ENCODE results near the gene SBK2. TPM values are rescaled to one million over a fixed set of nuclear protein-coding genes. Genes with fewer than 3 reads are reported as not detected.
A peak's percentile ranks its signal among the peaks of the same experiment; 100 is the strongest.

Gene SBK2
- total and polyA plus RNA-seq, 2 donors (not counting 1 experiment from before 2014, with no cell fraction given), result not detected

DNA sequence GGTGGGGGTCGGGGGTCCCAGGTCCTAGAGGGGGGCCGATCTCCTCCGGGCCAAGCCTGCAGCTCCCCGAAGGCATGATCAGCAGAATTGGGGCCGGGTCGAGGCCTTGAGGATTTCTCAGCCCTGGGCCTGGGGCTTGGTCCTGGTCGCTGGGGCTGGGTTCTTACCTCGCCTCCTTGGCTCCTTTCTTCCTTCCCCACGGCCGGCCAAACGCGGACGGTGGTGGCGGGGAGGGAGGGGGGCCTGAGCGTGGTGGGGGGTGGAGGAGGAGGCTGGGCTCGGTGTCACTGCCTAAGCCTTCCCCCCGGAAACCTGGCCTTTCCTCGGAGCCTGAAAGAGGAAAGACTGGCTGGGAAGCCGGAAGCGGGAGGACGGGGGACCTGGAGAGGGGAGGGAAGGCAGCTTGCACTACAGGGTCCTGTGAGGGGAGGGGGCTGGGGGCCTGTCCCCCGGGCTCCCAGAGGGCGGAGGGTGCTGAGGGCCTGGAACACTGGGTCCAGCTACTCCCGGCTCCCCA, 43.8 kb upstream of the SBK2 start, which contains the start of gene ZNF579:
Gene ZNF579 (minus strand): TSS at position 221 of the 517 bp plus-strand sequence. CDS start 1,209 bp downstream, outside the sequence.
- Histone ChIP-seq H3K4me2 (ENCODE audit: extremely low read depth, insufficient read depth, low read length) (peak within 1 kb of the TSS; percentile 97), H4K20me1 (ENCODE audit: control insufficient read depth, extremely low read depth, insufficient read depth, low read length) (no peaks in the 10 kb centered on the region), H3K79me2 (ENCODE audit: control insufficient read depth, insufficient read depth, low read length) (peaks cover 11% of the 10 kb centered on the region), H3K27ac (ENCODE audit: insufficient read depth, low read length) (peak within 1 kb of the TSS; percentile 75), H3K4me1 (ENCODE audit: control insufficient read depth, extremely low read depth, insufficient read depth, low read length) (peaks cover 3% of the 10 kb centered on the region), H2AFZ (ENCODE audit: low read length) (peak within 1 kb of the TSS; percentile 95), H3K9me3 (ENCODE audit: control insufficient read depth, insufficient read depth, low read depth, low read length) (no peaks in the 10 kb centered on the region), H3K9ac (ENCODE audit: insufficient read depth, low read length) (peak within 1 kb of the TSS; percentile 80), H3K4me3 (replicated peaks in 1 of 4; ENCODE audit: control extremely low read depth in 1 of 4, insufficient read depth in 1 of 4, low read depth in 3 of 4, low read length in 4 of 4) (peak within 1 kb of the TSS; percentile 77 to 89 (median 87)), H3K27me3 (ENCODE audit: control insufficient read depth, insufficient read depth, low read length) (no peaks in the 10 kb centered on the region), H3K36me3 (ENCODE audit: control insufficient read depth, insufficient read depth, low read length) (peaks cover 4% of the 10 kb centered on the region)
- TF ChIP-seq EZH2 (IDR thresholded peaks at IDR 0.05; ENCODE audit: low read length, missing control alignments), result no peak
- TF ChIP-seq, protein P1, sequence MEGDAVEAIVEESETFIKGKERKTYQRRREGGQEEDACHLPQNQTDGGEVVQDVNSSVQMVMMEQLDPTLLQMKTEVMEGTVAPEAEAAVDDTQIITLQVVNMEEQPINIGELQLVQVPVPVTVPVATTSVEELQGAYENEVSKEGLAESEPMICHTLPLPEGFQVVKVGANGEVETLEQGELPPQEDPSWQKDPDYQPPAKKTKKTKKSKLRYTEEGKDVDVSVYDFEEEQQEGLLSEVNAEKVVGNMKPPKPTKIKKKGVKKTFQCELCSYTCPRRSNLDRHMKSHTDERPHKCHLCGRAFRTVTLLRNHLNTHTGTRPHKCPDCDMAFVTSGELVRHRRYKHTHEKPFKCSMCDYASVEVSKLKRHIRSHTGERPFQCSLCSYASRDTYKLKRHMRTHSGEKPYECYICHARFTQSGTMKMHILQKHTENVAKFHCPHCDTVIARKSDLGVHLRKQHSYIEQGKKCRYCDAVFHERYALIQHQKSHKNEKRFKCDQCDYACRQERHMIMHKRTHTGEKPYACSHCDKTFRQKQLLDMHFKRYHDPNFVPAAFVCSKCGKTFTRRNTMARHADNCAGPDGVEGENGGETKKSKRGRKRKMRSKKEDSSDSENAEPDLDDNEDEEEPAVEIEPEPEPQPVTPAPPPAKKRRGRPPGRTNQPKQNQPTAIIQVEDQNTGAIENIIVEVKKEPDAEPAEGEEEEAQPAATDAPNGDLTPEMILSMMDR (conservative IDR thresholded peaks at IDR 0.05 in 1 of 2, IDR thresholded peaks at IDR 0.05 in 1 of 2; ENCODE audit: low read depth in 1 of 2, low read length in 2 of 2), result no peak
- peak; percentile 89 to 93 for DNase-seq (ENCODE audit: low read depth in 2 of 2)

DNA sequence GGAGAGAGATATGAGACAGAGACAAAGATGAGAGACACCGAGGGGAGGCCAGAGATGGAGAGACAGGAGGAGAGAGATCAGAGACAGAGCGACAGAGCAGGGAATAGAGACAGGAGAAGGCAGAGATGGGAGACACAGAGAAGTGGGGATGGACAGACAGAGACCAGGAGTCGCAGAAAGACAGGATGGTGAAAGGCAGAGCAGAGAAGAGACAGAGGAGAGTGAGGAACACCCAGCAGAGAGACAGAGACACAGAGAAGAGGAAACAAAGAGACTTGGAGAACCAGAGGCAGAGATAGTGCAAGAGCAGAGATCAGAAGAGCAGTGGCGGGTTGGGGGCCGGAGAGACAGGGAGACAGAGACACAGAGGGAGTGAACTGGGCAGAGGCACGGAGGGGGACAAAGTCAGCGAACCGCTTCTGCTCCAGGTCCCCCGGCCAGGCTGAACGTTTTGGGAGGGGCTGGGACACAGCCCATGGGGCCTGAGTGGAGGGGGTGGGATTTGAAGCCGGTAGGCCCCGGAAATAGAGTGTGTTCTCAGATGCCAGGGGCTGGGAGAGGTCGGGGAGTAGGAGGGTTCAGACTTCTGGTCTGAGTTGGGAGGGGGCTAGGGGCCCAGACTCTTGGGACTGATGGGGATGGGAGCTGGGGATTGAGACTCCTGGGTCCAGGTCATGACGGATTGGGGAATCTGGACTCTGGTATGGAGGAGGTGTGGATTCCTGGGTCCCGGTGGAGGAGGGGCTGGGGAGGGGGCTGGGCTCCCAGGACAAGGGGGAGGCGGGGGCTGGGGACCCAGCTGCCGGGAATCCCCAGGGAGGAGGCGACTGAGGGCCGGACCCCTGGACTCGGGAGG, 43.1 kb upstream of the SBK2 start:
- peak overlapping the region; percentile 71 for H3K27ac ChIP-seq (ENCODE audit: insufficient read depth, low read length)
- DNase-seq (ENCODE audit: low read depth in 2 of 2), result peak; percentile 49 to 54
- peak overlapping the region; percentile 94 for H3K4me2 ChIP-seq (ENCODE audit: extremely low read depth, insufficient read depth, low read length)
- H3K4me3 ChIP-seq (replicated peaks in 1 of 4; ENCODE audit: control extremely low read depth in 1 of 4, insufficient read depth in 1 of 4, low read depth in 3 of 4, low read length in 4 of 4), result peak overlapping the region; percentile 77 to 89 (median 87)
- H4K20me1 ChIP-seq (ENCODE audit: control insufficient read depth, extremely low read depth, insufficient read depth, low read length), result no peaks in the 10 kb centered on the region
- peak overlapping the region; percentile 80 for H3K9ac ChIP-seq (ENCODE audit: insufficient read depth, low read length)
- no peaks in the 10 kb centered on the region for H3K27me3 ChIP-seq (ENCODE audit: control insufficient read depth, insufficient read depth, low read length)
- H3K4me1 ChIP-seq (ENCODE audit: control insufficient read depth, extremely low read depth, insufficient read depth, low read length), result peaks cover 3% of the 10 kb centered on the region
- H3K9me3 ChIP-seq (ENCODE audit: control insufficient read depth, insufficient read depth, low read depth, low read length), result no peaks in the 10 kb centered on the region
- peaks cover 11% of the 10 kb centered on the region for H3K79me2 ChIP-seq (ENCODE audit: control insufficient read depth, insufficient read depth, low read length)
- no peak for TF ChIP-seq EZH2 (IDR thresholded peaks at IDR 0.05; ENCODE audit: low read length, missing control alignments)
- TF ChIP-seq, protein P1 (conservative IDR thresholded peaks at IDR 0.05 in 1 of 2, IDR thresholded peaks at IDR 0.05 in 1 of 2; ENCODE audit: low read depth in 1 of 2, low read length in 2 of 2), result no peak
- no peak overlapping the region for H2AFZ ChIP-seq (ENCODE audit: low read length)
- H3K36me3 ChIP-seq (ENCODE audit: control insufficient read depth, insufficient read depth, low read length), result peaks cover 4% of the 10 kb centered on the region
